Endothelial cell of umbilical vein (primary cell): ENCODE data around the gene ARHGEF35.
"Not testable (repeated sequence)": the region's sequence is repeated elsewhere in the genome, so short reads cannot be mapped to it uniquely, and the experiment has no call there.

Experiments
- EZH2 ChIP-seq: IDR thresholded peaks from 2 replicates; pipeline ENCODE4 v1.6.1; 2012; ENCODE audit warnings: borderline replicate concordance, low read depth, mild to moderate bottlenecking, moderate library complexity, low read length, inconsistent platforms; ENCODE audit not compliant: severe bottlenecking
- MYC ChIP-seq: IDR thresholded peaks from one replicate; pipeline ENCODE4 v1.6.1; 2011; ENCODE audit warnings: mild to moderate bottlenecking, low read depth, low read length
- POLR2A ChIP-seq: IDR thresholded peaks from 2 replicates; pipeline ENCODE4 v1.6.1; 2012; ENCODE audit warnings: low read depth, mild to moderate bottlenecking, control low read depth, low read length
- POLR2AphosphoS5 ChIP-seq: IDR thresholded peaks from 2 replicates; pipeline ENCODE4 v1.6.1; 2012; ENCODE audit warnings: low read depth, mild to moderate bottlenecking, control low read depth, low read length, moderate library complexity; ENCODE audit not compliant: insufficient read depth
- TF ChIP-seq, protein P1 (sequence below), 2 donors: IDR thresholded peaks; 1 replicate in 1 of 2; 2 replicates in 1 of 2; pipeline ENCODE4 v1.5.1; 2011; ENCODE audit warnings: low read length in 2 of 2, mild to moderate bottlenecking in 2 of 2, moderate library complexity in 2 of 2, control low read depth in 1 of 2, inconsistent platforms in 1 of 2, low read depth in 1 of 2; ENCODE audit not compliant: insufficient read depth in 1 of 2; ENCODE audit errors: extremely low read depth in 1 of 2

DNA sequence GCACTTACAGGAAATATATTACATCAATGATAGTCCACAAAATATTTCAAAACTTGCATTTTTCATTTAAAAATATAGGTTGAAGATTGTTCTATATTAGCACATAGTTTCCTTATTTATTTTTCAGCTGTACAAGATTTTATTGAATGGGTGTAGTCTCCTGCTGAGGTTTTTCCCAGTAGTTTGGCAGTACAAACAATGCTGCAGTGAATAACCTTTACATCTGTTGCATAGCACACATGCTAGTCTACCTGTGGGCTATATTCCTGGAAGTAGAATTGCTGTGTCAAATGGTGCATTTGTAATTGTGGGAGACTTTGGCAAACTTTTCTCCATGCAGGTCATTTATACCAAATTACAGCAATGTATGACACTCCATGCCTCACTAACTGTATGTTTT is 24.9 kb upstream of the ARHGEF35 start:
- TF ChIP-seq, protein P1, sequence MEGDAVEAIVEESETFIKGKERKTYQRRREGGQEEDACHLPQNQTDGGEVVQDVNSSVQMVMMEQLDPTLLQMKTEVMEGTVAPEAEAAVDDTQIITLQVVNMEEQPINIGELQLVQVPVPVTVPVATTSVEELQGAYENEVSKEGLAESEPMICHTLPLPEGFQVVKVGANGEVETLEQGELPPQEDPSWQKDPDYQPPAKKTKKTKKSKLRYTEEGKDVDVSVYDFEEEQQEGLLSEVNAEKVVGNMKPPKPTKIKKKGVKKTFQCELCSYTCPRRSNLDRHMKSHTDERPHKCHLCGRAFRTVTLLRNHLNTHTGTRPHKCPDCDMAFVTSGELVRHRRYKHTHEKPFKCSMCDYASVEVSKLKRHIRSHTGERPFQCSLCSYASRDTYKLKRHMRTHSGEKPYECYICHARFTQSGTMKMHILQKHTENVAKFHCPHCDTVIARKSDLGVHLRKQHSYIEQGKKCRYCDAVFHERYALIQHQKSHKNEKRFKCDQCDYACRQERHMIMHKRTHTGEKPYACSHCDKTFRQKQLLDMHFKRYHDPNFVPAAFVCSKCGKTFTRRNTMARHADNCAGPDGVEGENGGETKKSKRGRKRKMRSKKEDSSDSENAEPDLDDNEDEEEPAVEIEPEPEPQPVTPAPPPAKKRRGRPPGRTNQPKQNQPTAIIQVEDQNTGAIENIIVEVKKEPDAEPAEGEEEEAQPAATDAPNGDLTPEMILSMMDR (IDR thresholded peaks at IDR 0.05; ENCODE audit: extremely low read depth in 1 of 2, insufficient read depth in 1 of 2, low read depth in 1 of 2, low read length in 2 of 2) = not testable (repeated sequence)
- not testable (repeated sequence) for TF ChIP-seq MYC, EZH2, POLR2AphosphoS5, POLR2A
